ENCODE results near the gene GPRIN3. TPM values are rescaled to one million over a fixed set of nuclear protein-coding genes. Genes with fewer than 3 reads are reported as not detected.

The GPRIN3 gene
- total and polyA plus RNA-seq, 2 experiments from 2014 or later: 5.1 to 18.0 TPM

GRCh38 chr4:89242864-89243732 lies 64.5 kb downstream of the GPRIN3 start:
- Histone ChIP-seq H3K27ac (peak overlapping the region; percentile 29), H3K4me1 (ENCODE audit: low read depth) (peaks cover 17% of the 10 kb centered on the region), H3K9me3 (ENCODE audit: low read depth) (no peaks in the 10 kb centered on the region), H3K27me3 (no peaks in the 10 kb centered on the region), H3K4me3 (no peak overlapping the region), H3K36me3 (no peaks in the 10 kb centered on the region)
- DNase-seq (ENCODE audit: low read depth in 1 of 2, low spot score in 1 of 2): no peak
- no peak for TF ChIP-seq CTCF (IDR thresholded peaks at IDR 0.05; ENCODE audit: low read depth, low read length)

GRCh38 chr4:89242216-89242615 lies 65.4 kb downstream of the GPRIN3 start:
- Histone ChIP-seq H3K4me3 (no peak overlapping the region), H3K36me3 (no peaks in the 10 kb centered on the region), H3K9me3 (ENCODE audit: low read depth) (no peaks in the 10 kb centered on the region), H3K27ac (no peak overlapping the region), H3K27me3 (no peaks in the 10 kb centered on the region), H3K4me1 (ENCODE audit: low read depth) (peaks cover 17% of the 10 kb centered on the region)
- DNase-seq (ENCODE audit: low read depth in 1 of 2, low spot score in 1 of 2): no peak
- no peak for TF ChIP-seq CTCF (IDR thresholded peaks at IDR 0.05; ENCODE audit: low read depth, low read length)

- H3K9me3 ChIP-seq (ENCODE audit: low read depth): no peaks in the 10 kb centered on the region
- no peak overlapping the region for H3K27ac ChIP-seq
- H3K27me3 ChIP-seq: no peaks in the 10 kb centered on the region
- H3K4me3 ChIP-seq: no peak overlapping the region
- peaks cover 10% of the 10 kb centered on the region for H3K4me1 ChIP-seq (ENCODE audit: low read depth)
- DNase-seq (ENCODE audit: low read depth in 1 of 2, low spot score in 1 of 2): no peak
- H3K36me3 ChIP-seq: no peaks in the 10 kb centered on the region
- TF ChIP-seq CTCF (IDR thresholded peaks at IDR 0.05; ENCODE audit: low read depth, low read length): no peak
These were observed 77.3 kb downstream of the GPRIN3 start for GRCh38 chr4:89230271-89230670.

GRCh38 chr4:89226665-89227574 lies 80.7 kb downstream of the GPRIN3 start:
- Histone ChIP-seq H3K36me3 (no peaks in the 10 kb centered on the region), H3K27me3 (no peaks in the 10 kb centered on the region), H3K27ac (no peak overlapping the region), H3K4me1 (ENCODE audit: low read depth) (peaks cover 14% of the 10 kb centered on the region), H3K9me3 (ENCODE audit: low read depth) (no peaks in the 10 kb centered on the region), H3K4me3 (no peak overlapping the region)
- peak; percentile 76 for TF ChIP-seq CTCF (IDR thresholded peaks at IDR 0.05; ENCODE audit: low read depth, low read length)
- peak; percentile 85 to 91 for DNase-seq (ENCODE audit: low read depth in 1 of 2, low spot score in 1 of 2)

GRCh38 chr4:89222170-89222569 lies 85.4 kb downstream of the GPRIN3 start:
- H3K4me1 ChIP-seq (ENCODE audit: low read depth): peaks cover 12% of the 10 kb centered on the region
- no peak overlapping the region for H3K27ac ChIP-seq
- DNase-seq (ENCODE audit: low read depth in 1 of 2, low spot score in 1 of 2): no peak
- H3K4me3 ChIP-seq: no peak overlapping the region
- no peak for TF ChIP-seq CTCF (IDR thresholded peaks at IDR 0.05; ENCODE audit: low read depth, low read length)
- H3K27me3 ChIP-seq: no peaks in the 10 kb centered on the region
- H3K36me3 ChIP-seq: no peaks in the 10 kb centered on the region
- no peaks in the 10 kb centered on the region for H3K9me3 ChIP-seq (ENCODE audit: low read depth)

Measured in cardiac muscle cell (in vitro differentiated cells and primary cell).